ENCODE results near the gene TTC28.

GRCh38 chr22:28175730-28176492 is 503.7 kb downstream of the TTC28 start:
- no peak for TF ChIP-seq POLR2A (IDR thresholded peaks at IDR 0.05)
- no peak for TF ChIP-seq CTCF (IDR thresholded peaks at IDR 0.05)

Data from lower leg skin (tissue), 3 donors.